Fibroblast of mammary gland (primary cell): Measurements from ENCODE around the gene ZRANB1.
"Not testable (repeated sequence)": the region's sequence is repeated elsewhere in the genome, so short reads cannot be mapped to it uniquely, and the experiment has no call there.

Experiments
- DNase-seq: peaks from one replicate; pipeline ENCODE4 v3.0.0-alpha.2; 2010; ENCODE audit warnings: low read depth
- H3K4me3 ChIP-seq: 2 replicates; pipeline ENCODE4 v1.5.1; 2011; ENCODE audit warnings: low read depth, mild to moderate bottlenecking, low read length, moderate library complexity; ENCODE audit not compliant: control insufficient read depth
- CTCF ChIP-seq: conservative IDR thresholded peaks from 2 replicates; pipeline ENCODE4 v1.5.1; 2011; ENCODE audit warnings: low read depth, low read length, inconsistent platforms; ENCODE audit not compliant: control insufficient read depth, insufficient read depth

ZRANB1 gene

GRCh38 chr10:124913167-124913566 lies 28.8 kb upstream of the ZRANB1 start:
- no peak for DNase-seq
- TF ChIP-seq CTCF: no peak

GRCh38 chr10:124914398-124914797 lies 27.5 kb upstream of the ZRANB1 start:
- H3K4me3 ChIP-seq, DNase-seq: not testable (repeated sequence)

More at GRCh38 chr10:124913167-124913566, 28.8 kb upstream of the ZRANB1 start:
- no peak overlapping the region for H3K4me3 ChIP-seq

GRCh38 chr10:124916098-124916584 lies 25.8 kb upstream of the ZRANB1 start:
- TF ChIP-seq CTCF: no peak
- peak overlapping the region; percentile 69 for H3K4me3 ChIP-seq
- peak; percentile 40 for DNase-seq

GRCh38 chr10:124916585-124917427 lies 25.1 kb upstream of the ZRANB1 start:
- no peak for TF ChIP-seq CTCF
- peak; percentile 92 for DNase-seq
- peak overlapping the region; percentile 90 for H3K4me3 ChIP-seq

GRCh38 chr10:124917428-124918190 lies 24.3 kb upstream of the ZRANB1 start:
- peak; percentile 28 for DNase-seq
- TF ChIP-seq CTCF: no peak
- H3K4me3 ChIP-seq: peak overlapping the region; percentile 90

GRCh38 chr10:124918191-124918830 lies 23.6 kb upstream of the ZRANB1 start:
- peak overlapping the region; percentile 90 for H3K4me3 ChIP-seq
- no peak for TF ChIP-seq CTCF
- peak; percentile 86 for DNase-seq

- peak; percentile 34 for DNase-seq
- no peak for TF ChIP-seq CTCF
- peak overlapping the region; percentile 90 for H3K4me3 ChIP-seq
Measured at GRCh38 chr10:124918906-124919305, 23.0 kb upstream of the ZRANB1 start.
